ENCODE data around the gene VPS37C. TPM values are rescaled to one million over a fixed set of nuclear protein-coding genes. Genes with fewer than 3 reads are reported as not detected.
A peak's percentile ranks its signal among the peaks of the same experiment; 100 is the strongest.

Gene VPS37C
- total and polyA plus RNA-seq, 2 of the 13 experiments (the other 11 are each of a cell fraction or from before 2014, with no cell fraction given) = 7.5 to 8.8 TPM

DNA sequence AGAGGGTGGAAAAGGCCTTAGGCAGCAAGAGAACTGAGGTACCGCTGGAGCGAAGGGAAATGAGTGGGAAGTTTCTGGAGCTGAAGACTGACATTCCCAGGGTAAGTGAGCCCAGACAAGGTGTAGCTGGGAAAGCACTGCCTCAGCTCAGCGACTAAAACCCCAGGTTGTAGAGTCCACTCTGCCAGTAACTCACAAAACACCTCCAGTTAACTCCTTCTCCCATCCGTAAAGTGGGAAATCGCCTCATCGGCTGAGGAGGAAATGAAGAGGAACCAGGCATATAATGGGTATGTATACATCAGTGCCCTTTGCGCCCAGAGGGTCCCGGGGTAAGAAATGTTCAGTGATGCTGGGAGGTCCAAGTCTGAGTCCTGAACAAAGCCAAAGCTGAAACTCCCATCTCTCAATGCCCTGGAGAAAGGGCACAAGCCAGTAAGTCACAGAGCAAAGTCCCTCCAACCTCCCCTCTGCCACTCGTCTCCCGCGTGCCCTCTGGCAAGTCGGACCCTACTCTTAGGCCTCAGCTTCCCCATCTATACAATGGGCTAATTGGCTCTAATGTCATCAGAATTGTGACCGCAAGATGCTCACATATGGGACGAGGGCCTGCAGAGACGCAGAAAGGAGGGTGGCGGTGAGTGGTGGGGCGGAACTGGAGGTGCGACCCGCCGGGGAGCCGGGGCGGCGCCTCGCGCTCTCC lies 588 bp downstream of the VPS37C start (continued):
- TF ChIP-seq HHEX (CRISPR knock-in tag; IDR thresholded peaks at IDR 0.05) (no peak), LRRFIP1 (CRISPR knock-in tag; conservative IDR thresholded peaks at IDR 0.05) (no peak), ZNF354B (CRISPR knock-in tag; IDR thresholded peaks at IDR 0.05) (no peak), ZSCAN30 (CRISPR knock-in tag; IDR thresholded peaks at IDR 0.05) (no peak), SIX4 (CRISPR knock-in tag; IDR thresholded peaks at IDR 0.05) (no peak), AHR (CRISPR knock-in tag; IDR thresholded peaks at IDR 0.05) (no peak), ZNF782 (CRISPR knock-in tag; IDR thresholded peaks at IDR 0.05; ENCODE audit: borderline replicate concordance) (no peak), DNMT1 (CRISPR knock-in tag; IDR thresholded peaks at IDR 0.05) (no peak; the same call in 1 of the 2 replicates), ZNF292 (CRISPR knock-in tag; IDR thresholded peaks at IDR 0.05; ENCODE audit: borderline replicate concordance, low read depth) (peak; percentile 22; the same call in 1 of the 2 replicates), HOMEZ (CRISPR knock-in tag; IDR thresholded peaks at IDR 0.05; ENCODE audit: low read depth) (no peak), ZNF878 (CRISPR knock-in tag; IDR thresholded peaks at IDR 0.05) (no peak), POLR2AphosphoS5 (IDR thresholded peaks at IDR 0.05; ENCODE audit: low read depth, low read length) (peak; percentile 57), ARID2 (CRISPR knock-in tag; IDR thresholded peaks at IDR 0.05; ENCODE audit: borderline replicate concordance) (0 out of 2 replicates have a peak, but pooled peaks have one; percentile 41), ZNF567 (CRISPR knock-in tag; IDR thresholded peaks at IDR 0.05; ENCODE audit: borderline replicate concordance) (no peak)
- TF ChIP-seq, protein P1, sequence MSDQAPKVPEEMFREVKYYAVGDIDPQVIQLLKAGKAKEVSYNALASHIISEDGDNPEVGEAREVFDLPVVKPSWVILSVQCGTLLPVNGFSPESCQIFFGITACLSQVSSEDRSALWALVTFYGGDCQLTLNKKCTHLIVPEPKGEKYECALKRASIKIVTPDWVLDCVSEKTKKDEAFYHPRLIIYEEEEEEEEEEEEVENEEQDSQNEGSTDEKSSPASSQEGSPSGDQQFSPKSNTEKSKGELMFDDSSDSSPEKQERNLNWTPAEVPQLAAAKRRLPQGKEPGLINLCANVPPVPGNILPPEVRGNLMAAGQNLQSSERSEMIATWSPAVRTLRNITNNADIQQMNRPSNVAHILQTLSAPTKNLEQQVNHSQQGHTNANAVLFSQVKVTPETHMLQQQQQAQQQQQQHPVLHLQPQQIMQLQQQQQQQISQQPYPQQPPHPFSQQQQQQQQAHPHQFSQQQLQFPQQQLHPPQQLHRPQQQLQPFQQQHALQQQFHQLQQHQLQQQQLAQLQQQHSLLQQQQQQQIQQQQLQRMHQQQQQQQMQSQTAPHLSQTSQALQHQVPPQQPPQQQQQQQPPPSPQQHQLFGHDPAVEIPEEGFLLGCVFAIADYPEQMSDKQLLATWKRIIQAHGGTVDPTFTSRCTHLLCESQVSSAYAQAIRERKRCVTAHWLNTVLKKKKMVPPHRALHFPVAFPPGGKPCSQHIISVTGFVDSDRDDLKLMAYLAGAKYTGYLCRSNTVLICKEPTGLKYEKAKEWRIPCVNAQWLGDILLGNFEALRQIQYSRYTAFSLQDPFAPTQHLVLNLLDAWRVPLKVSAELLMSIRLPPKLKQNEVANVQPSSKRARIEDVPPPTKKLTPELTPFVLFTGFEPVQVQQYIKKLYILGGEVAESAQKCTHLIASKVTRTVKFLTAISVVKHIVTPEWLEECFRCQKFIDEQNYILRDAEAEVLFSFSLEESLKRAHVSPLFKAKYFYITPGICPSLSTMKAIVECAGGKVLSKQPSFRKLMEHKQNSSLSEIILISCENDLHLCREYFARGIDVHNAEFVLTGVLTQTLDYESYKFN (CRISPR knock-in tag; conservative IDR thresholded peaks at IDR 0.05) = peak; percentile 48
- TF ChIP-seq, protein P2, sequence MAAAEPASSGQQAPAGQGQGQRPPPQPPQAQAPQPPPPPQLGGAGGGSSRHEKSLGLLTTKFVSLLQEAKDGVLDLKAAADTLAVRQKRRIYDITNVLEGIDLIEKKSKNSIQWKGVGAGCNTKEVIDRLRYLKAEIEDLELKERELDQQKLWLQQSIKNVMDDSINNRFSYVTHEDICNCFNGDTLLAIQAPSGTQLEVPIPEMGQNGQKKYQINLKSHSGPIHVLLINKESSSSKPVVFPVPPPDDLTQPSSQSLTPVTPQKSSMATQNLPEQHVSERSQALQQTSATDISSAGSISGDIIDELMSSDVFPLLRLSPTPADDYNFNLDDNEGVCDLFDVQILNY (CRISPR knock-in tag; conservative IDR thresholded peaks at IDR 0.05) = no peak
- TF ChIP-seq, protein P3, sequence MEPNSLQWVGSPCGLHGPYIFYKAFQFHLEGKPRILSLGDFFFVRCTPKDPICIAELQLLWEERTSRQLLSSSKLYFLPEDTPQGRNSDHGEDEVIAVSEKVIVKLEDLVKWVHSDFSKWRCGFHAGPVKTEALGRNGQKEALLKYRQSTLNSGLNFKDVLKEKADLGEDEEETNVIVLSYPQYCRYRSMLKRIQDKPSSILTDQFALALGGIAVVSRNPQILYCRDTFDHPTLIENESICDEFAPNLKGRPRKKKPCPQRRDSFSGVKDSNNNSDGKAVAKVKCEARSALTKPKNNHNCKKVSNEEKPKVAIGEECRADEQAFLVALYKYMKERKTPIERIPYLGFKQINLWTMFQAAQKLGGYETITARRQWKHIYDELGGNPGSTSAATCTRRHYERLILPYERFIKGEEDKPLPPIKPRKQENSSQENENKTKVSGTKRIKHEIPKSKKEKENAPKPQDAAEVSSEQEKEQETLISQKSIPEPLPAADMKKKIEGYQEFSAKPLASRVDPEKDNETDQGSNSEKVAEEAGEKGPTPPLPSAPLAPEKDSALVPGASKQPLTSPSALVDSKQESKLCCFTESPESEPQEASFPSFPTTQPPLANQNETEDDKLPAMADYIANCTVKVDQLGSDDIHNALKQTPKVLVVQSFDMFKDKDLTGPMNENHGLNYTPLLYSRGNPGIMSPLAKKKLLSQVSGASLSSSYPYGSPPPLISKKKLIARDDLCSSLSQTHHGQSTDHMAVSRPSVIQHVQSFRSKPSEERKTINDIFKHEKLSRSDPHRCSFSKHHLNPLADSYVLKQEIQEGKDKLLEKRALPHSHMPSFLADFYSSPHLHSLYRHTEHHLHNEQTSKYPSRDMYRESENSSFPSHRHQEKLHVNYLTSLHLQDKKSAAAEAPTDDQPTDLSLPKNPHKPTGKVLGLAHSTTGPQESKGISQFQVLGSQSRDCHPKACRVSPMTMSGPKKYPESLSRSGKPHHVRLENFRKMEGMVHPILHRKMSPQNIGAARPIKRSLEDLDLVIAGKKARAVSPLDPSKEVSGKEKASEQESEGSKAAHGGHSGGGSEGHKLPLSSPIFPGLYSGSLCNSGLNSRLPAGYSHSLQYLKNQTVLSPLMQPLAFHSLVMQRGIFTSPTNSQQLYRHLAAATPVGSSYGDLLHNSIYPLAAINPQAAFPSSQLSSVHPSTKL (CRISPR knock-in tag; IDR thresholded peaks at IDR 0.05) = peak; percentile 19; the same call in 1 of the 2 replicates

Data from HepG2 (cell line).